H1 (cell line): ENCODE data around the gene DENND10. TPM values are rescaled to one million over a fixed set of nuclear protein-coding genes. Genes with fewer than 3 reads are reported as not detected.

ENCODE experiments used
- BRCA1 ChIP-seq: IDR thresholded peaks from 2 replicates; pipeline ENCODE4 v1.6.1; 2012; ENCODE audit warnings: low read depth, low read length, improper control_type of control experiment
- CBX8 ChIP-seq: fragments of 300-800, 300-1000 bp; sonication (generic); IDR thresholded peaks from 2 replicates; pipeline ENCODE4 v1.7.1; 2016; ENCODE audit warnings: low read depth, low read length, borderline replicate concordance
- EZH2 ChIP-seq: fragments of 200-600 bp; sonication (generic); IDR thresholded peaks from 2 replicates; pipeline ENCODE4 v1.7.1; 2012; ENCODE audit warnings: low read depth, mild to moderate bottlenecking, moderate library complexity, low read length, inconsistent platforms; ENCODE audit not compliant: severe bottlenecking
- FOSL1 ChIP-seq: IDR thresholded peaks from 2 replicates; pipeline ENCODE4 v1.6.1; 2011; ENCODE audit warnings: mild to moderate bottlenecking, low read depth, low read length, moderate library complexity; ENCODE audit not compliant: insufficient read depth
- HDAC2 ChIP-seq, 2 experiments: fragments of 300-600 bp in 1 of 2; sonication (generic) in 1 of 2; IDR thresholded peaks; 2 replicates each; pipeline ENCODE4 v1.6.1; 2011 to 2012; ENCODE audit warnings: low read depth in 2 of 2, low read length in 2 of 2, mild to moderate bottlenecking in 2 of 2, moderate library complexity in 2 of 2, borderline replicate concordance in 1 of 2, inconsistent platforms in 1 of 2
- KDM1A ChIP-seq: fragments of 200-600, 300-600 bp; sonication (generic); IDR thresholded peaks from 2 replicates; pipeline ENCODE4 v1.7.1; 2016; ENCODE audit warnings: mild to moderate bottlenecking, low read length, borderline replicate concordance
- KDM4A ChIP-seq: IDR thresholded peaks from one replicate; pipeline ENCODE4 v1.7.1; 2012; ENCODE audit warnings: low read depth, mild to moderate bottlenecking, moderate library complexity, low read length, inconsistent platforms; ENCODE audit not compliant: severe bottlenecking
- NRF1 ChIP-seq: IDR thresholded peaks from 2 replicates; pipeline ENCODE4 v1.6.1; 2011; ENCODE audit warnings: mild to moderate bottlenecking, low read depth, low read length, improper control_type of control experiment
- SAP30 ChIP-seq: fragments of 300-600 bp; sonication (generic); IDR thresholded peaks from 2 replicates; pipeline ENCODE4 v1.7.1; 2012; ENCODE audit warnings: low read length, moderate library complexity, mild to moderate bottlenecking, inconsistent platforms; ENCODE audit not compliant: insufficient read depth, insufficient replicate concordance
- TBP ChIP-seq: IDR thresholded peaks from 2 replicates; pipeline ENCODE4 v1.6.1; 2011; ENCODE audit warnings: low read depth, low read length, improper control_type of control experiment
- polyA plus RNA-seq, 7 experiments: library from polyadenylated mRNA; depleted of rRNA in 3 of 7; stranded (reverse) in 5 of 7; unstranded in 2 of 7; fragments of >200 nt in 5 of 7; fragments of 200-250 nt in 2 of 7; gene quantifications; 1 replicate in 5 of 7; 2 replicates in 1 of 7; 4 replicates in 1 of 7; pipeline versions ENCODE4 v1.2.1 to v1.2.3, GENCODE V29; 2011 to 2013; ENCODE audit warnings: missing spikeins in 2 of 7, mixed read lengths in 2 of 7
- total RNA-seq: library from RNA; stranded (reverse); fragmentation: NEBNext Ultra II Directional; extraction: Animal tissue kit (Norgen Biotek cat#: 25700); gene quantifications from 2 replicates; pipeline ENCODE4 v1.2.1, GENCODE V29; 2021

The DENND10 gene
- total and polyA plus RNA-seq, 2 of the 8 experiments (the other 6 are each of a cell fraction or from before 2014, with no cell fraction given) = 49.3 to 64.4 TPM

- TF ChIP-seq KDM4A = no peak
- no peak for TF ChIP-seq SAP30
- TF ChIP-seq TBP = no peak
- no peak for TF ChIP-seq BRCA1
- TF ChIP-seq NRF1 = no peak
- TF ChIP-seq KDM1A = no peak
- TF ChIP-seq EZH2 = no peak
- TF ChIP-seq HDAC2 (IDR thresholded peaks at IDR 0.05; ENCODE audit: borderline replicate concordance in 1 of 2, low read depth in 2 of 2, low read length in 2 of 2) = no peak
- no peak for TF ChIP-seq CBX8
- TF ChIP-seq FOSL1 = no peak
Measured at GRCh38 chr10:119100434-119101238, 3.3 kb upstream of the DENND10 start (continued).
